SU-DHL-6 (cell line): ENCODE results near the gene LINGO3.
"Not testable (repeated sequence)": the region's sequence is repeated elsewhere in the genome, so short reads cannot be mapped to it uniquely, and the experiment has no call there.

Experiments
- H2AFZ ChIP-seq: fragments of 200-600 bp; sonication (generic); 2 replicates; pipeline ENCODE4 v1.6.1; 2014; ENCODE audit warnings: low read depth, mild to moderate bottlenecking, moderate library complexity, mixed read lengths, antibody characterized with exemption, low read length; ENCODE audit not compliant: severe bottlenecking
- H3F3A ChIP-seq: fragments of 200-600 bp; shearing (Covaris generic); 2 replicates; pipeline ENCODE4 v1.6.0; 2016; ENCODE audit warnings: antibody characterized with exemption, mild to moderate bottlenecking; ENCODE audit not compliant: insufficient read depth
- H3K27ac ChIP-seq: fragments of 200-600 bp; sonication (generic); 2 replicates; pipeline ENCODE4 v1.5.1; 2016; ENCODE audit warnings: low read depth, mild to moderate bottlenecking, low read length, moderate library complexity, mixed read lengths
- H3K27me3 ChIP-seq: fragments of 200-600 bp; sonication (generic), shearing (Covaris generic); 2 replicates; pipeline ENCODE4 v1.6.0; 2014; ENCODE audit warnings: mild to moderate bottlenecking, low read length
- H3K36me3 ChIP-seq: fragments of 200-600 bp; sonication (generic); 2 replicates; pipeline ENCODE4 v1.6.1; 2014; ENCODE audit warnings: mild to moderate bottlenecking, low read length, mixed read lengths
- H3K4me2 ChIP-seq: fragments of 300-600, 200-600 bp; shearing (Covaris generic), sonication (generic); 2 replicates; pipeline ENCODE4 v1.6.0; 2014; ENCODE audit warnings: low read length, low read depth, mild to moderate bottlenecking; ENCODE audit not compliant: poor library complexity, severe bottlenecking
- H3K4me3 ChIP-seq: fragments of 200-600 bp; sonication (generic); 2 replicates; pipeline ENCODE4 v1.5.1; 2014; ENCODE audit warnings: antibody characterized with exemption, low read length, mild to moderate bottlenecking, mixed read lengths; ENCODE audit not compliant: insufficient read depth, poor library complexity, severe bottlenecking
- H3K79me2 ChIP-seq: fragments of 200-600 bp; sonication (generic); 2 replicates; pipeline ENCODE4 v1.6.1; 2014; ENCODE audit warnings: mild to moderate bottlenecking, low read length, moderate library complexity; ENCODE audit not compliant: insufficient read depth
- H3K9ac ChIP-seq: fragments of 200-600 bp; sonication (generic); 2 replicates; pipeline ENCODE4 v1.7.0; 2014; ENCODE audit warnings: mild to moderate bottlenecking, low read length
- H3K9me2 ChIP-seq: fragments of 200-600 bp; sonication (generic); replicated peaks from 2 replicates; pipeline ENCODE4 v1.6.1; 2014; ENCODE audit warnings: low read length; ENCODE audit not compliant: insufficient read depth
- H3K9me3 ChIP-seq: fragments of 200-600 bp; sonication (generic); 2 replicates; pipeline ENCODE4 v1.6.1; 2014; ENCODE audit warnings: low read length, mixed read lengths; ENCODE audit not compliant: insufficient read depth
- H4K20me1 ChIP-seq: fragments of 200-600 bp; sonication (generic); 2 replicates; pipeline ENCODE4 v1.6.1; 2014; ENCODE audit warnings: low read depth, mild to moderate bottlenecking, antibody characterized with exemption, low read length, moderate library complexity, mixed read lengths
- EZH2phosphoT487 ChIP-seq: fragments of 200-600 bp; sonication (generic), shearing (Covaris generic); conservative IDR thresholded peaks from 2 replicates; pipeline ENCODE4 v1.6.1; 2018; ENCODE audit warnings: mild to moderate bottlenecking, antibody characterized with exemption, low read length, moderate library complexity, mixed read lengths
- TF ChIP-seq, protein P1 (sequence below): fragments of 200-600 bp; sonication (generic); IDR thresholded peaks from one replicate; pipeline ENCODE4 v1.5.1; 2017; ENCODE audit warnings: antibody characterized with exemption, mild to moderate bottlenecking, low read length, moderate library complexity; ENCODE audit not compliant: insufficient read depth, poor library complexity, severe bottlenecking

The LINGO3 gene

DNA sequence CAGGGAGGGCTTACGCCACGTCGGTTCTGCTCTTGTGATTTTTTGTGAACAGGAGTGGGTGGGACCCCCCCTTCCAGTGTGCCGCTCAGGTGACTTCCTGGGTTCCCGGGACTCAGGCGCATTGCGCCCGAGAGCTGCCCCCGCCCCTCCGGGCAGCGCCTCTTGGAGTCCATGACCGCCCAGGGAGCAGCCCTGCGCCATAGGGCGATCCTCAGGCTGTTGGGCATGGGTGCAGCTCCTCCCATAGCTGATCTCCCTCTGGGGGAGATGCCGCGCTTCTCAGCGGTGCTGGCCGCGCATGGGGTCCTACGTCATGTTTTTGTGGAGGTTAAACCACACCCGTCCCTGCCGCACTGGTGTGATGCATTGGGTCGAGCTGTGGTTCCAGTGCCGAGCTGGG lies 44.2 kb upstream of the LINGO3 start:
- Histone ChIP-seq H2AFZ (no peak overlapping the region), H3K9ac (no peak overlapping the region), H3F3A (no peaks in the 10 kb centered on the region), H4K20me1 (no peaks in the 10 kb centered on the region), H3K79me2 (no peaks in the 10 kb centered on the region), H3K4me2 (no peak overlapping the region), H3K27me3 (no peaks in the 10 kb centered on the region), H3K36me3 (no peaks in the 10 kb centered on the region), H3K27ac (no peak overlapping the region), H3K4me3 (no peak overlapping the region), H3K9me3 (no peaks in the 10 kb centered on the region), H3K9me2 (no peaks in the 10 kb centered on the region)
- TF ChIP-seq, protein P1, sequence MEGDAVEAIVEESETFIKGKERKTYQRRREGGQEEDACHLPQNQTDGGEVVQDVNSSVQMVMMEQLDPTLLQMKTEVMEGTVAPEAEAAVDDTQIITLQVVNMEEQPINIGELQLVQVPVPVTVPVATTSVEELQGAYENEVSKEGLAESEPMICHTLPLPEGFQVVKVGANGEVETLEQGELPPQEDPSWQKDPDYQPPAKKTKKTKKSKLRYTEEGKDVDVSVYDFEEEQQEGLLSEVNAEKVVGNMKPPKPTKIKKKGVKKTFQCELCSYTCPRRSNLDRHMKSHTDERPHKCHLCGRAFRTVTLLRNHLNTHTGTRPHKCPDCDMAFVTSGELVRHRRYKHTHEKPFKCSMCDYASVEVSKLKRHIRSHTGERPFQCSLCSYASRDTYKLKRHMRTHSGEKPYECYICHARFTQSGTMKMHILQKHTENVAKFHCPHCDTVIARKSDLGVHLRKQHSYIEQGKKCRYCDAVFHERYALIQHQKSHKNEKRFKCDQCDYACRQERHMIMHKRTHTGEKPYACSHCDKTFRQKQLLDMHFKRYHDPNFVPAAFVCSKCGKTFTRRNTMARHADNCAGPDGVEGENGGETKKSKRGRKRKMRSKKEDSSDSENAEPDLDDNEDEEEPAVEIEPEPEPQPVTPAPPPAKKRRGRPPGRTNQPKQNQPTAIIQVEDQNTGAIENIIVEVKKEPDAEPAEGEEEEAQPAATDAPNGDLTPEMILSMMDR: no peak
- no peak for TF ChIP-seq EZH2phosphoT487

DNA sequence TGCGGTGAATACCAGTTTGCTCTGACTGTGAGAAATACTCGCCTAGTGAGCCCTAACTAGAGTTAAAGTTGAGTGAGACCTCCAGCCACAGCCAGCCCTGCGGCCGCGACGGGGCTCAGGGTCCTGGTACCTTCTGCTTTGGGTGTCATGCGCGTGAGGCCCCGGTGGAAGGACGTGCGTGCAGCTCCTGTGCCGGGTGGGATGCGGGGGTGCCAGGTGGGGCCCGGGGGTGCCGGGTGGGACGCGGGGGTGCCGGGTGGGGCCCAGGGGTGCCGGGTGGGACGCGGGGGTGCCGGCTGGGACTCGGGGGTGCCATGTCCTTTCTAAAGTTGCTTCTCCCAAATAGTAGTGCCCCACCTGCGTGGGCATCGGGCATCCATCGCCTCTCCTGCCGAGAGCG lies 43.6 kb upstream of the LINGO3 start:
- no peak overlapping the region for H3K4me2 ChIP-seq
- H3K27me3 ChIP-seq: no peaks in the 10 kb centered on the region
- no peaks in the 10 kb centered on the region for H4K20me1 ChIP-seq
- no peaks in the 10 kb centered on the region for H3K9me2 ChIP-seq
- no peak for TF ChIP-seq EZH2phosphoT487
- TF ChIP-seq, protein P1: no peak
- H3K36me3 ChIP-seq: no peaks in the 10 kb centered on the region
- no peak overlapping the region for H2AFZ ChIP-seq
- H3K4me3 ChIP-seq: no peak overlapping the region
- no peaks in the 10 kb centered on the region for H3F3A ChIP-seq
- H3K79me2 ChIP-seq: no peaks in the 10 kb centered on the region
- no peak overlapping the region for H3K9ac ChIP-seq
- no peaks in the 10 kb centered on the region for H3K9me3 ChIP-seq
- H3K27ac ChIP-seq: no peak overlapping the region

DNA sequence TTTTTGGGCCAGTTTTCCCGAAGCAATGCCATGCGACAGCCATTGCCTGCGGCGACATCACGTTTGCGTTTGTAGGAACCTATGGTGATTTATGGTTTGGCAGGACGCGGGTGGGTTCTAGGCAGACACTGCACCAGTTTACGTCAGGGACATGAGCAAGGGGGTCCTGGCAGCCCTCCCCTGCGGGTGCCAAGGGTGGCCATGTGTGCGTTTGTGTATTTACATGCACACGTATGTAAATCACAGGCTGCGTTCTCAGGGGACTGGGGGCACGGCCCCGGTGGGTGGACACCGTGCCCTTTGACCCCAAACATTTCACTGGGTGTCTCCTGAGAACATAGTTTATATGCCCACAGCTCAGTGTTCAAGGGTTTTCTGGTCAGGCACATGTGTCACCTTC lies 42.7 kb upstream of the LINGO3 start:
- H3K36me3 ChIP-seq: no peaks in the 10 kb centered on the region
- H3K4me3 ChIP-seq: no peak overlapping the region
- H3K79me2 ChIP-seq: no peaks in the 10 kb centered on the region
- no peak for TF ChIP-seq EZH2phosphoT487
- no peak overlapping the region for H3K4me2 ChIP-seq
- H3K27me3 ChIP-seq: no peaks in the 10 kb centered on the region
- H2AFZ ChIP-seq: no peak overlapping the region
- no peaks in the 10 kb centered on the region for H3K9me2 ChIP-seq
- no peaks in the 10 kb centered on the region for H3F3A ChIP-seq
- no peak overlapping the region for H3K27ac ChIP-seq
- no peak overlapping the region for H3K9ac ChIP-seq
- H3K9me3 ChIP-seq: no peaks in the 10 kb centered on the region
- no peaks in the 10 kb centered on the region for H4K20me1 ChIP-seq

DNA sequence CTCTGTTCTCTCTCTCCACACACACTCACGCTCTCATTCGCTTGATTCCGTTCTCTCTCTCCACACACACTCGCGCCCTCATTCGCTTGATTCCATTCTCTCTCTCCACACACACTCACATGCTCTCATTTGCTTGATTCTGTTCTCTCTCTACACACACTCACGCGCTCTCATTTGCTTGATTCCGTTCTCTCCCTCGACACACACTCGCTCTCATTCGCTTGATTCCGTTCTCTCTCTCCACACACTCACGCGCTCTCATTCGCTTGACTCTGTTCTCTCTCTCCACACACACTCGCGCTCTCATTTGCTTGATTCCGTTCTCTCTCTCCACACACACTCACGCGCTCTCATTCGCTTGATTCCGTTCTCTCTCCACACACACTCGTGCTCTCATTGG lies 41.9 kb upstream of the LINGO3 start:
- H4K20me1 ChIP-seq, H3K36me3 ChIP-seq, H3K4me3 ChIP-seq, H3K9ac ChIP-seq, H3K79me2 ChIP-seq, H3F3A ChIP-seq, H3K27ac ChIP-seq, H3K9me2 ChIP-seq, H3K4me2 ChIP-seq, H3K9me3 ChIP-seq, H2AFZ ChIP-seq, H3K27me3 ChIP-seq: not testable (repeated sequence)
